NCI-H524 (cell line): ENCODE results near the gene PKD1.
"Not testable (repeated sequence)": the region's sequence is repeated elsewhere in the genome, so short reads cannot be mapped to it uniquely, and the experiment has no call there.

ENCODE experiments used
- DNase-seq, 2 experiments: peaks; one replicate each; lab custom pipeline; 2025; lab: John Stamatoyannopoulos, UW

The PKD1 gene

DNA sequence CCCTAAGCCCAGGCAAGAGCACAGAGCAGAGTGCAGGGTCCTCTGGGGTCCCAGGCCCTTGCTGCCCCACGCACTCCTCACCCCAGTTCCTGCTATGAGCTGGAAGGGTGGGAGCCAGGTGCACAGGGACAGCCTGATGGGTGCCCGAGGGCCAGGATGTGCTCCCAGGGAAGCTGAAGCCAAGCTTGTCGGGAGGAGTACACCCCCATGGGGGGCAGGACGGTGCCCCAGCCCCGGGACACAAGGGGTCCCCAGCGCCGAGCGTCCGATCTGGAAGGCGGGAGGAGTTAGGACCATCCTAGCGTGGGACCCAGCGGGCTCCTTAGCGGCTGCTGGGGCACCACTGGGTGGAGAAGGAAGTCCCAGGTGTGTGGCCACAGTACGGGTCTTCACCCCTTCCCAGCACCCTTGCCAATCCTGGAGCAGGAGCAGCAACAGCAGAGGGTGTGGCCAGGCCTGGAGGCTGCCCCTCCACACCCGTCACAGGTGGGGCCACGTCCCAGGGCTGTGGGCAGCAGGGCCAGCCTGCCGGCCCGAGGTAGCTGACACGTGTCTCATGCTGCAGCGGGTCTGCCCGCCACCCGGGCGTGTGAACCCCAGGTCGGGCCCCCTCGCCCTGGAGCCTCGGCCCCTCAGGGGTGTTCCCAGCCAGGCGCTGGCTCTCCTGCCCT is 11.9 kb downstream of the PKD1 start:
- not testable (repeated sequence) for DNase-seq

DNA sequence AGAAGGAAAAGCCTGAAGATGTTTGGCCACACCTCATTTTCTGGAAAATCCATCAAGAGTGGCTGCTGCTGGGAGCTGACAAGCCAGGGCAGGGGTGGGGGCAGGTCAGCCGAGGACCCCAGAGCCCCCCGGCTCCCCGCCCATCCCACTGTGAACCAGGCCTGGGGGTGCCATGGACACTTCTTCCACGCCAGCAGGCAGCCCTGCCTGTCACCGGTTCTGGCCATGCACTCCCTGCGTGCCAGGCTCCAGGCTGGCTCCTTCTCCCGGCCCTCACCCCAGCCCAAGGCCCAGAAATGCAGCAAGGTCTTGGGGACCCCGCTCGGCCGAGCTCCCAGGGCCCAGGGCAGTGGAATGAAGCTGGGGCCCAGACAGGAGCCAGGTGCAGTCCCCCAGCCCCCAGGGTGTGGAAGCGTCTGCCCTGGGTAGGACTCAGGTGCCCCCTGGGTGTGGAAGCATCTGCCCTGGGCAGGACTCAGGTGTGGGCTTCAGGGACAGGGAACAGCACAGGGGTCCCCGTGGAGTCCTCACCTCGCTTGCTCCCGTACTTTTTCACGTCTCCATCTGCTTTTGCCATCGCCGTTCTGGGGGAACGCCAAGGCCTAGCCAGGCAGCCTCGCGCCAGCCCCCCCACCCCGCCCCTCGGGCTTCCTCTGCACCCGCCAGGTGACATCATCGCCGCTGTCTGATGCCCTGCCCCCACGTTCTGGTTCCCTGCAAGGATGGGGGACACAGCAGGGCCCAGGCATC is 12.6 kb downstream of the PKD1 start:
- DNase-seq: not testable (repeated sequence)

DNA sequence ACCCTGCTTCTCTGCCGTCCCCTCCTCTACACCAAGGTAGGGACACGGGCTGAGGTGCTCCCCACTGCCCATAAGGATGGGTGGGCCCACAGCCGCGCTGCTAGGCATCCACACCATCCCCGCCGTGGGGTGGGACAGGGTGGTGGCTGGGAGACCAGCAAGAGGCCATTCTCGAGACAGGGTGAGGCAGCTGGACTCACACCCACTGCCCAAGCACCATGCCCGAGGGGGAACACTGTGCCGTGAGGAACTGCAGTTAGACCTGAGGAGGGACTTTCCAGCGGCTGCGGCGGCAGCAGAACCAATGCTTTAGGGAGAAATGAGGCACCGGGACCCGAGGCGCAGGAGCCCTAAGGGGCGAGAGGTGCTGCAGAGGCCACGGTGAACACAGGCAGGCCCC is 13.3 kb downstream of the PKD1 start:
- DNase-seq: no peak

DNA sequence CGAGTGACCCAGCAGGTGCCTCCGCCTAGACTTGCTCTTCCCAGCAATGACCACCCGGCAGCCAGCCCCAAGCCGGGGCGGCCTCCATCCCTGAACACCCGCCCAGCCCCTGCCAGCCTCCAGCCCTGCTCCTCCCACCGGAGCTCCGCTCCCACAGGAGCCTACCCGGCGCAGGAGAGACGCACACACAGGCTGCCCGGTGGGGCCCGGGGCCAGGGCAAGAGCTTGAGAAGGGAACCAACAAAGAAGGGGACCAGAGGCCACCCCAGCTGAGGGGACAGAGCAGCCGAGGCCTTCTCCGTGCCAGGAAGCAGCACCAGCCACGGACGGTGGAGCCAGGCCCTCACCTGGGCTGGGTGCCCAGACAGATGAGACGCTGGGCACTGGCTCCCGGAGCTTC is 13.8 kb downstream of the PKD1 start:
- no peak for DNase-seq

DNA sequence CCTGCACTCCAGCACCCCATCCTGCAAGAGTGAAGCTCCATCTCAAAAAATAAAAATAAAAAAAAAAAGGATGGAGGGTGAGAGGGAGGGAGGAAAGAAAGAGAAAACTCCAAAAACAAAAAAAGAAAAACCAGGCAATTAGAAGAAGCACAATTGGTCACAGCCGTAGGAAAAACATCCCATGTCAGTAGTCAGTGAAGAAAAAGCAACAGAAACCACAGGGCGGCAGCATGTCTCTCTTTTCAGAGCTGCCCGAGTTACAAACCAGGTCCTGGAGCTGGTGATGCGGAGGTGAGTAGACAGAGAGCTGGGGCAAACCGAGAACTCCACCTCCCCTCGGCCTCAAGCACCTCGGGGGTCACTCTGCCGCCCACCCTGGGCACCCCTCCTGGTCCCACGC is 14.4 kb downstream of the PKD1 start:
- peak; percentile 25 to 63 for DNase-seq

DNA sequence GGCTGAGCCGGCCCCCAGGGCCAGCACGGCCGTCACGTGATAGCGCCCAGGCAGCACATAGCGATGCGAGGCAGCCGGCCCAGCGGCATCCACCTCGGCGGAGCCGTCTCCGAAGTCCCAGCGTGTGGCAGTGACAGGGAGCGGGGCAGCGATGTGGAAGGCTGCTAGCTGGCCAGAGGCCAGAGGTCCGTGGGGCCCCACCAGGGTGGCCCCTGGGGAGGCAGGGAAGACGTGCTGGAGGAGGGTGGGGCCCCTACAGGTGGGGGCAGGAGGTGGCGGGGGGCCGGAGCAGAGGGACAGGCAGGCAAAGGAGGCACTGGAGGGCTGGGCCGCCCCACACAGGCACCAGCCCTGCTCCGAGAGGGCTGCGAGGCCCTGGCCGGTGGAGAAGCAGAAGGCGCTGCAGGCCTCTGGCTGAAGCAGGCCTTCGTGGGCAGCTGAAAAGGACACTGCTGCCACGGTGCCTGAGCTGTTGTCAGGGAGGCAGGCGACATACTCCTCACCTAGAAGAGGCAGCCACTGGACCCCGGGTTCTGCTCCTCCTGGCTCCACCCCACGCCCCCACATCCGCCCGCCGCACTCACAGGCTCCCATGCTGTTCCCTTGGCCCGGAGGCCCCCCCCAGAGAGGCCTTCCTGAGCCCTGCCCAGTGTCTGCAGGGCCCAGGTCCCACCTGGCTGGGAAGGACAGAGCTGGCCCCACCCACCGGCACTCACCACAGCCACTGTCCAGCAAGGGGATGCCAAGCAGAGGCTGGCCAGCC is 17.6 kb downstream of the PKD1 start:
- not testable (repeated sequence) for DNase-seq

DNA sequence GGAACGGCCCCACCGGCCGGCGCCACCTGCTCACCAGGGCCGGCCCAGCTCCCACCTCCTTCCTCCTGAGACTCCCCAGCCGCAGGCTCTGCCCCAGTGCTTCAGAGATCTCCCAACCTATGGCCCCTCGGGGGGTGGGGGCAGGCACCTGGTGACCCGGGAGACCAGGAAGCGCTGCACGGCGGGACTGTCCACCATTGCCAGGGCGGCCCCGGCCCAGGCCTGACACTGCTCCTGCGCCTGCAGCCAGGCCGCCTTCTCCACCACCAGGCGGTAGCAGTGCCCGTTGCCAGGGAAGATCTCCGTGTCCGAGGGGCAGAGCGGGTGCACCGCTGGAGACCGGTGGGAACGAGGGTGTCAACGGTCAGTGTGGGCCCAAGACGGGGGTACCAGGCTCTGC is 18.4 kb downstream of the PKD1 start:
- not testable (repeated sequence) for DNase-seq

DNA sequence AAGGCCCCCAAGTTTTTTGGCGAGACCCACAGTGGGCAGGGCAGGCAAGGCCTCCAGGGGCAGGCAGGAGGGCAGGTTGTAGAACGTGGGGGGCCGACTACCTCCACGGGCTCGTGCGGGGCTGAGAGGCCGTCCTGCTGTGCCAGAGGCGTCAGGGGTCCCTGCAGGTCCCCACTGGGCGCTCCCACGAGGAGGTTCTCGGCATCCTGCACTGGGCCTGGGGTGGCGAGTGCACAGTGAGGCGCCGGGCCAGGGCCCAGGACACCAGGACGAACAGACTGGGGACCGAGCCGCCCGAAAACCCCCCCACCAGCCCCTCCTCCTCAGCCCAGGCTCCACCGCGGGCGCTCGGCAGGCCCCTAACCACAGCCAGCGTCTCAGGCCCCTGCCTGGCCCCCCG is 19.3 kb downstream of the PKD1 start:
- not testable (repeated sequence) for DNase-seq

DNA sequence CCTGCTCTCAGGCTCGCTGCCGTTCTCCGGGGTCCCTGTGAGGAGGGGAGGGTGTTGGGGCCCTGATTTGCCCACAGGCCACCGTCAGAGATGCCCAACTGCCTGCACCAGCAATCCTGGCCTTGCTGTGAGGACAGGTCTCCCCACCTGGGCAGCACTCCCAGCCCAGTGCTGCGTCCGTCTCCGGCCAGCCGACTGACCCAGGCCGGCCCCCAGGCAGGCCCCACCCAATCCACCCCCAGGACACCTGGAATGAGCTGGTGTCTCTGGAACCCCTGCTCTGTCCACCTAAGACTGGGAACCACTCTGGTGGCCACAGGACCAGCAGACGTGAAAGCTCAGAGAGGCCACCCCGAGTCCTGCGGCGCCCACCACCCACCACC is 20.1 kb downstream of the PKD1 start:
- no peak for DNase-seq

DNA sequence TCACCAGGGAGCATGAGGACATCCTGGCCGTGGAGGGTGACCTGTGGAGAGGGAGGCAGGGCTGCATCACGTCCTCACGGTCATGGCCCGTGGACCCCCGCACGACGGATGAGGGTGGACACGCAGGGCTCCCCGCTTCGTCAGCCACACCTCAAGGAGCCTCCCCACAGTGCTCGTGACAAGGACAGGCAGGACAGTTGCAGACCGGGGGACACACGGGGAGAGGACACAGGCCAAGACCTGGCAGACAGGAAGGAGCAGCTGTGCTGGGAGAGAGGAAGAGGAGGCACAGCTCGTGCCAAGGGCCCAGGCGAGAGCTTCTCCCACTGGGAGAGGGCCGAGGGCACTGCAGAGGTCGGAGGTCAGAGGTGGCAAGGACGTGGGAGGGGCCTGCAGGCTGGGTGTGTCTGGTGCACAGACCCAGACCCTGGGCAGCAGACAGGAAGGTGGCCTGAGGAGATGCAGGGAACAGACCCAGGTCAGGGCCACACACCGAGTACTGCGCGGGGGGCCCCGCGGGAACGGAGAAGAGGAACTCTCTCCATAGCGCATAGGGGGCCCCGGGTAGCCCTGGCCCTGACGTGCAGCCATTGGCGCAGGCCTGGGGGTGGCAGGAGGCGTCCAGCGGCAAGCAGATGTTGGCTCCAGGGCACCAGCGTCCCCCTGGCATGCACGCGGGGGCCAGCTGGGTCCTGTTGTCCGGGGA is 20.7 kb downstream of the PKD1 start:
- not testable (repeated sequence) for DNase-seq

DNA sequence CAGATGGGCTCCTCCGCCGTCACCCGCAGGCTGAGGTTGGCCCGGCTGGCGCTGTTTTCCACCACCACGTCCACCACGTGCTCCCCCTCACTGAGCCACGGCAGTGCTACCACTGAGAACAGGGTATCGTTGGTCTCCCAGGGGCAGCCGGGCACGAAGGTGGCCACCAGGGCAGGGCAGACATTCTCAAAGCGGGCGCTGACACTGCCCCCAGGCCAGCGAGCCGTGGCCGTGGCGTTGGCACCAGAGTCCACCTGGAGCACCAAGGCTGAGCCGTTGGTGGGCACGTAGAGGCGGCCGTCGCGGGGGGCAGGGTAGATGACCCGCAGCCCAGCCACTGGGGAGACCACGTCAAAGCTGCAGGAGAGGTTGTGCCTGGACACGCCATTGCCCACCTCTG is 21.5 kb downstream of the PKD1 start:
- not testable (repeated sequence) for DNase-seq

DNA sequence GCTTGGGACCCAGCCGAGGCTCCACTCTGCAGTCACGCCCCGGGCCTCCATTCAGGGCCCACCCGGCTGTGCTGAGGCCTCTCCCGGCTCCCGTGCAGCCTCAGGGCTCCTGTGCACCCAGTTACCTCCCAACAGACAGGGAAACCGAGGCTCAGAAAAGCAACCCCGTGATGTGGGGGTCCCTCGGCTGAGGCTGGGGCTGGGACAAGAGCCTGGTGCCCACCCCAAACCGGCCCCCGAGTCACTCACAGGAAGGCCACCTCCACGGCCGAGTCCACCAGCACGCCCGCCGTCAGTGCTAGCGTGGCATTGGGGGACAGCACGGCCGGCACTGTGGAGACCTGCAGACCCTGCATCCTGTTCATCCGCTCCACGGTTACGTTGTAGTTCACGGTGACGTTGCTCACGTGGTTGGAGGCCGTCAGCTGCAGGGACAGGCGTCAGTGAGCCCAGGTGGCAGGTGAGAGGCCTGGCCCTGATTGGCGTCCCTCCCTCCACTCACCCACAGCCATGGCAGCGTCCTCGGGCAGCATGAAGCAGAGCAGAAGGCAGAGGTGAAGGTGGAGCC is 23.1 kb downstream of the PKD1 start:
- DNase-seq: not testable (repeated sequence)

DNA sequence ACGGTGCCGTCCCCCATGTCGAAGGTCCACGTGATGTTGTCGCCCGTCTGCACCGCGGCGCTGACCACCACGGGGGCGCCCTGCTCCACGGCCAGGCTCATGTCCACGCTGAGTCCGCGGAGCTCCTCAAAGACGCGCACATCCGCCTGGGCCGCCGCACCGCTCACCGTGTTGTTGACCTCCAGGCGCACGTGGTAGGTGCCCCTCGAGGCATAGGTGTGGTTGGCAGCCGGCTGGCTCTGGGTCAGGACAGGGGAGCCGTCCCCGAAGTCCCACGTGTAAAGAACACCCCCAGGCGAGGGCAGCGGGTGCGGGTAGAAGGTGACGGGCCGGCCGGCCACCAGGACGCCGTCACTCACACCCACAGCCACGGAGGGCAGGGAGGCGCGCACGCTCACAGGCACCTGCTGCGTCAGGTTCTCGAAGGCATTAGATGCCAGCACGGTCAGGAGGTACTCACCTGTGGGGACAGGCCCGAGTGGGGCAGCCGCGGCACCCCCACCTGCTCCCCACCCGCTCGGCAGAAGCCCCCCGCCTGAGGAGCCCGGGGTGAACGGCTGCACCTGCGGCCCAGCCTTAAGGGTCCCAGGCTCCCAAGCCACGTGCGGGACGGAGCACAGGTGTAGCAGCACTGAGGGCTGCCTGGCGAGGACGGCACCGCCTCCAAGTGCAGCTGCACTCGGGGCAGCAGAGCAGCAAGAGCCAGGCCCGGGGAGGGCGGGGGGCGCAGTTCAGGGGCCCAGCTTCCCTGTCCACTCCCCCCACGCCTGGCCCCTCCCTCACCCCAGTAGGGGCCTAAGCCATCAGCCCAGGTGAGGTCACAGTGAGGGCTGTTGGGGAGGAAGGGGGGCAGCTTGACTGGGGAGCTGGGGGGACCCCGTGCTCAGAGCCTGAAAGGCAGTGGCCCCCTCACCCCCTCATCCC is 24.0 kb downstream of the PKD1 start:
- DNase-seq: not testable (repeated sequence)

DNA sequence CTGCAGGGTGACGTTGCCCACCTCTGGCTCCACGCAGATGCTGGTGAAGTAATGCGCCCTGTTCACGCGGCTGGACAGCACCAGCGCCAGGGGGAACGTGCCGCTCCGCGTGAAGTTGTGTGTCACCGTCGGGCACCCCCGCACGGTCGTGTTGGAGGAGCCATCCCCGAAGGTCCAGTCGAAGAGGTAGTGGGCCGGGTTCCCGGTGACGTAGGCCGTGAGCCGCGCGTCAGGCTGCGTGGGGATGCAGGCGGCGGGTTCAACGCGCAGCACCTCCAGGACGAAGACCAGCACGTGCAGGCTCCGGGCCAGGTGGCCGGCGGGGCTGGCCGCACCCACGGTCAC is 24.7 kb downstream of the PKD1 start:
- DNase-seq: not testable (repeated sequence)

DNA sequence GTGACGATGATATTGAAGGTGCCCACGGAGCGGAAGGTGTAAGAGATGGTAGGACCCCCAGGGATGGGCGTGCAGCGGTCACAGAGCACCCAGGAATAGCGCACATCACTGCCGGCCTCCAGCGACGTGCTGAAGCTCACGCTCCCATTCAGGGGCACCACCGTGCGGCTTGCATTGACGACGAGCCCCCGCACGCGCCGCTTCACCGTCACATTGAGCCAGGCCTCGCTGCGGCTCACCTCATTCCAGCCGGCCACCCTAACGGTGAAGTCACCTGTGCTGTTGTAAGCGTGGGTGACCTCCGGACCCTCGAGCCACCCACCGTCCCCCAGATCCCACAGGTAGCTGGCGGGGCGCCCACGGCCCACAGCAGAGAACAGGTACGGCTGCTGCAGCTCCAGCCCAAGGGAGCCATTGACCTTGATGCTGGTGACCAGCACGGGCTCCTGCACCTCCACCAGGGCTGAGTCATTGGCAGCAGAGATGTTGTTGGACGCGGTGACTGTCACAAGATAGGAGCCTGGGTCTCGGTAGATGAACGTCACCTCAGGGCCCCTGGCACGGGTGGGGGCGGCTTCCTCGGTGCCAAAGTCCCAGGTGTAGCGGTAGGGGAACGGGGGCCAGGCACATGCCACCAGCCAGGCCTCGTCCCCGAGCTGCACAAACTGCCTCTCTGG is 25.2 kb downstream of the PKD1 start:
- DNase-seq: not testable (repeated sequence)

DNA sequence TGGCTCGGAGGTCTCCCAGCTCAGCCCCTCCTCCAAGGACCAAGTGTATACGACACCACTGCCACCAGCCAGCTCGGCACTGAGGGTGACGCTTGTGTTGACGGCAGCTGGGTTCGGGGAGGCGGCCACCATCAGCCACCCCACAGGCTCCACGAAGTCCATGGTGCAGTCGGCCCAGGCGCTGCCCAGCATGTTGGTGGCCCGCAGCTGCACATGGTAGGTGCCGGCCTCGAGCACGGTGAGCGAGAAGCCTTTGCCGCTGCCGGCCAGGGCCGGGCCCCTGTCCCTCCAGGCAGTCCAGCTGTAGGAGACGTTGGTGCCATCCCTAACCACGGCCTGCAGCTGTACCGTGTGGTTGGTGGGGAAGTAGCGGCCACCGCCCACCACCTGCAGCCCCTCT is 25.8 kb downstream of the PKD1 start:
- DNase-seq: not testable (repeated sequence)

DNA sequence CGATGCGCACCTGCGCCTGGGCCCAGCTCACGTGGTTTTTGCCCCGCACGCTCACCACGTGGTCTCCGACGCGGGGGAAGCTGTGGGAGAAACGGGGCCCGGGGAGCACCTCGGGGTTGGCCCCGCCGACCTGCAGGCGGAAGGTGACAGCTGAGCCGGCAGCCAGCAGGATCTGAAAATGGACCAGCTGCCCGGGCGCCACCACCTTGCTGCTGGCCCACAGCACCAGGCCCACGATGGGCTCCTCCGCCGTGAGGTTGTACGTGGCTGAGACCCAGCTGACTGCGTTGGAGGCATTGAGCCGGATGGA is 26.5 kb downstream of the PKD1 start:
- not testable (repeated sequence) for DNase-seq

DNA sequence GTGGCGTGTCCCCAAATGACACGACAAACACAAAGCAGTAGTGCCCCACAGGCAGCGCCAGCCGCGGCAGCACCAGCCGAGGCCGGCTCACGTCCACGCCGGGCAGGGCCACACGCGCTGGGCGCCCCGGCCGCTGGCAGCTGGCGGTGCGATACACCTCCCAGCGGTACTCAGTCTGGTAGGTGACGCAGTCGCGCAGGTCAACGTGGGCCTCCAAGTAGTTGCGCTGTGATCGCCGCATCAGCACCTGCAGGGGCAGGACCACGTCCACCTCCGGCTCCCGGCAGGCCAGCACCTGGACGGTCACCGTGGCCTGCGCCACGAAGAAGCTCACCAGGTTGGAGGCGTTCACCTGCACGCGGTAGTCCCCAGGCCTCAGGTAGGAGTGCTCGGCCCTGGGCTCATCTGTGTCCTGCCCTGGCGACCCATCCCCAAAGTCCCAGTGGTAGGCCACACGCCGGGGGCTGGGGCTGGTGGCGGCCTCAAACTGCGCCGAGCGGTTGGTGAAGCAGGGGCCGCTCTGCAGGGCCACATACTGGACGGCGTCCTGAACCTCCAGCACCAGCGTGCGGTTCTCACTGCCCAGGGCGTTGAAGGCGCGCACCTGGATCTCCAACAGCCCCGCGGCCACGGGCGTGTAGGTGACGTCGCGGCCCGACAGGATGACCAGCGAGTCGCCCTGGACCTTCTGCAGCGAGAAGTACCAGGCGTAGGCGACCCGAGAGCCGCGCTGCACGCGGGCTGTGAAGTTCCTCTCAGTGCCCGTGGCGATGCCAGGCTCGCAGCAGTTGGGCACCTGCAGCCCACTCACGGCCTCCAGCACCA is 27.0 kb downstream of the PKD1 start:
- DNase-seq: not testable (repeated sequence)

DNA sequence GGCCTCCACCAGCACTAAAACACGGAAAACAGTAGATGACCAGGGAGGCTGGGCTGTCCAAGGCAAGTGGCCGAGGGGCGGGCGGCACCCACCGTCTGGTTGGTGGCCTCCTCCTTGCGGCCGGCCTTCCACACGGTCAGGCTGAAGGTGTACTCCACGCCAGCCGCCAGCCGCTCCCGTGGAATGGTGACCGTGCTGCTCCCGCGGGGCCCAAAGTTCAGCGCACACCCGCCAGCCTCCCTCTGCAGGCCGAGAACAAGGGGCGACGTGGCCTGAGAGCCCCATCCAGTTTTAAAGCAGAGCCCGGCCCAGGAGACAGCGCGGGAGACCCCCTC is 27.9 kb downstream of the PKD1 start:
- DNase-seq: not testable (repeated sequence)
